ENCODE measurements around the gene ATP9B.

Gene ATP9B

GRCh38 chr18:79199691-79200374, 130.6 kb downstream of the ATP9B start:
- no peak for DNase-seq (ENCODE audit: low read depth in 3 of 3)

- no peak for DNase-seq (ENCODE audit: low read depth in 3 of 3)
These were observed 131.5 kb downstream of the ATP9B start for GRCh38 chr18:79200546-79201268.

GRCh38 chr18:79203017-79203605, 133.9 kb downstream of the ATP9B start:
- peak in 2 of 3 donors; percentile 18 to 23 for DNase-seq (ENCODE audit: low read depth in 3 of 3)

- no peak for DNase-seq (ENCODE audit: low read depth in 3 of 3)
These were observed 136.0 kb downstream of the ATP9B start for GRCh38 chr18:79204889-79205807.

- no peak for DNase-seq (ENCODE audit: low read depth in 3 of 3)
These were observed 137.2 kb downstream of the ATP9B start for GRCh38 chr18:79206444-79206843.

GRCh38 chr18:79208906-79209305, 139.7 kb downstream of the ATP9B start:
- DNase-seq (ENCODE audit: low read depth in 3 of 3): no peak

GRCh38 chr18:79210002-79210910, 141.1 kb downstream of the ATP9B start:
- no peak for DNase-seq (ENCODE audit: low read depth in 3 of 3)

- DNase-seq (ENCODE audit: low read depth in 3 of 3): no peak
These were observed 142.7 kb downstream of the ATP9B start for GRCh38 chr18:79211844-79212243.

- DNase-seq (ENCODE audit: low read depth in 3 of 3): no peak
These were observed 144.9 kb downstream of the ATP9B start for GRCh38 chr18:79214056-79214455.

GRCh38 chr18:79216176-79216575, 147.0 kb downstream of the ATP9B start:
- DNase-seq (ENCODE audit: low read depth in 3 of 3): no peak

- DNase-seq (ENCODE audit: low read depth in 3 of 3): no peak
These were observed 148.9 kb downstream of the ATP9B start for GRCh38 chr18:79217979-79218604.

GRCh38 chr18:79218605-79219190, 149.5 kb downstream of the ATP9B start:
- DNase-seq (ENCODE audit: low read depth in 3 of 3): no peak

GRCh38 chr18:79221136-79221535, 151.9 kb downstream of the ATP9B start:
- DNase-seq (ENCODE audit: low read depth in 3 of 3): no peak

GRCh38 chr18:79222790-79223189, 153.6 kb downstream of the ATP9B start:
- DNase-seq (ENCODE audit: low read depth in 3 of 3): no peak

GRCh38 chr18:79223431-79223830, 154.2 kb downstream of the ATP9B start:
- no peak for DNase-seq (ENCODE audit: low read depth in 3 of 3)

- no peak for DNase-seq (ENCODE audit: low read depth in 3 of 3)
These were observed 155.2 kb downstream of the ATP9B start for GRCh38 chr18:79224381-79224780.

- no peak for DNase-seq (ENCODE audit: low read depth in 3 of 3)
These were observed 158.4 kb downstream of the ATP9B start for GRCh38 chr18:79227621-79228020.

GRCh38 chr18:79229431-79229830, 160.2 kb downstream of the ATP9B start:
- DNase-seq (ENCODE audit: low read depth in 3 of 3): no peak

GRCh38 chr18:79234438-79234837, 165.2 kb downstream of the ATP9B start:
- DNase-seq (ENCODE audit: low read depth in 3 of 3): no peak

GRCh38 chr18:79239631-79240030, 170.4 kb downstream of the ATP9B start:
- no peak for DNase-seq (ENCODE audit: low read depth in 3 of 3)
